Colonic mucosa (tissue), 4 donors: ENCODE measurements around the gene GAB2. TPM values are rescaled to one million over a fixed set of nuclear protein-coding genes. Genes with fewer than 3 reads are reported as not detected.

Experiments
- DNase-seq: peaks from one replicate; pipeline ENCODE4 v3.0.0-alpha.2; 2020
- H3K27ac ChIP-seq: fragments of 200-600 bp; one replicate; pipeline ENCODE4 v1.8.0; 2021
- H3K27me3 ChIP-seq: fragments of 200-600 bp; one replicate; pipeline ENCODE4 v1.8.0; 2021
- H3K36me3 ChIP-seq: fragments of 200-600 bp; one replicate; pipeline ENCODE4 v1.8.0; 2021
- H3K4me1 ChIP-seq: fragments of 200-600 bp; one replicate; pipeline ENCODE4 v1.8.0; 2021; ENCODE audit warnings: mild to moderate bottlenecking
- H3K4me3 ChIP-seq: fragments of 200-600 bp; one replicate; pipeline ENCODE4 v1.8.0; 2021
- H3K9ac ChIP-seq, 2 donors: one replicate each; pipeline ENCODE4 v1.7.0; 2013; ENCODE audit warnings: control low read depth in 2 of 2, low read depth in 2 of 2, low read length in 2 of 2
- H3K9me3 ChIP-seq: fragments of 200-600 bp; one replicate; pipeline ENCODE4 v1.8.0; 2021
- CTCF ChIP-seq: fragments of 200-600 bp; IDR thresholded peaks from one replicate; pipeline ENCODE4 v1.8.0; 2022; ENCODE audit warnings: antibody characterized with exemption, mild to moderate bottlenecking
- intact Hi-C: fragments of 100-400 bp; cut with DNase I; formaldehyde crosslinking; loops from one replicate; pipeline ENCODE4 v1.14.1; 2022
- total RNA-seq, 2 donors: library from RNA; stranded (reverse); fragmentation: NEBNext Ultra II Directional in 1 of 2; extraction: Animal tissue kit (Norgen Biotek cat#: 25700) in 1 of 2; gene quantifications; one replicate each; pipeline ENCODE4 v1.2.1, GENCODE V29; 2021
- donor health status: healthy.
- donor health status: DM: no; HTN: no; CAD: no.
- donor health status: DM: no; HTN: no; CAD: no.

The GAB2 gene
- total RNA-seq, 2 donors from 2014 or later = 20.0 to 21.1 TPM

GRCh38 chr11:78171951-78172350, 245.7 kb downstream of the GAB2 start:
- no peak for TF ChIP-seq CTCF
- Histone ChIP-seq H3K36me3 (no peaks in the 10 kb centered on the region), H3K4me1 (no peaks in the 10 kb centered on the region), H3K27me3 (no peaks in the 10 kb centered on the region), H3K9ac (no peak overlapping the region), H3K27ac (no peak overlapping the region), H3K9me3 (no peaks in the 10 kb centered on the region), H3K4me3 (no peak overlapping the region)
- intact Hi-C loops = no loop called here
- DNase-seq = no peak

GRCh38 chr11:78170874-78171549, 246.6 kb downstream of the GAB2 start:
- intact Hi-C loops = no loop called here
- no peak overlapping the region for H3K4me3 ChIP-seq
- no peak for TF ChIP-seq CTCF
- no peaks in the 10 kb centered on the region for H3K36me3 ChIP-seq
- no peak for DNase-seq
- H3K9me3 ChIP-seq = no peaks in the 10 kb centered on the region
- H3K9ac ChIP-seq = no peak overlapping the region
- H3K27me3 ChIP-seq = no peaks in the 10 kb centered on the region
- no peaks in the 10 kb centered on the region for H3K4me1 ChIP-seq
- no peak overlapping the region for H3K27ac ChIP-seq

- H3K27ac ChIP-seq = no peak overlapping the region
- TF ChIP-seq CTCF = no peak
- no peaks in the 10 kb centered on the region for H3K4me1 ChIP-seq
Measured at GRCh38 chr11:78170413-78170812, 247.2 kb downstream of the GAB2 start.

GRCh38 chr11:78168539-78169477, 248.8 kb downstream of the GAB2 start:
- no peaks in the 10 kb centered on the region for H3K36me3 ChIP-seq
- intact Hi-C loops = no loop called here
- no peaks in the 10 kb centered on the region for H3K27me3 ChIP-seq
- H3K27ac ChIP-seq = no peak overlapping the region
- H3K4me1 ChIP-seq = no peaks in the 10 kb centered on the region
- DNase-seq = peak; percentile 48
- H3K9me3 ChIP-seq = no peaks in the 10 kb centered on the region
- TF ChIP-seq CTCF = no peak
- no peak overlapping the region for H3K4me3 ChIP-seq
- H3K9ac ChIP-seq = no peak overlapping the region

More at GRCh38 chr11:78170413-78170812, 247.2 kb downstream of the GAB2 start:
- DNase-seq = no peak
- H3K36me3 ChIP-seq = no peaks in the 10 kb centered on the region
- no peak overlapping the region for H3K9ac ChIP-seq
- no peak overlapping the region for H3K4me3 ChIP-seq
- no peaks in the 10 kb centered on the region for H3K27me3 ChIP-seq
- no peaks in the 10 kb centered on the region for H3K9me3 ChIP-seq
- intact Hi-C loops = no loop called here

GRCh38 chr11:78166855-78167469, 250.7 kb downstream of the GAB2 start:
- Histone ChIP-seq H3K4me3 (no peak overlapping the region), H3K9me3 (no peaks in the 10 kb centered on the region), H3K36me3 (no peaks in the 10 kb centered on the region), H3K9ac (no peak overlapping the region), H3K27me3 (no peaks in the 10 kb centered on the region), H3K27ac (no peak overlapping the region), H3K4me1 (no peaks in the 10 kb centered on the region)
- no peak for TF ChIP-seq CTCF
- intact Hi-C loops = no loop called here
- no peak for DNase-seq
